DOHH2 (cell line): ENCODE measurements around the gene NRAP.

Experiments used
- CTCF ChIP-seq: fragments of 200-600 bp; sonication (generic); IDR thresholded peaks from one replicate; pipeline ENCODE4 v1.5.1; 2014; ENCODE audit warnings: antibody characterized with exemption, mild to moderate bottlenecking, low read depth, low read length; ENCODE audit not compliant: poor library complexity, severe bottlenecking
- EZH2phosphoT487 ChIP-seq: fragments of 200-600 bp; sonication (generic); IDR thresholded peaks from 2 replicates; pipeline ENCODE4 v1.6.1; 2017; ENCODE audit warnings: borderline replicate concordance, mild to moderate bottlenecking, antibody characterized with exemption, low read length, moderate library complexity, mixed read lengths

- TF ChIP-seq CTCF (no peak), EZH2phosphoT487 (no peak)
Measured at GRCh38 chr10:113712024-113712423, 48.2 kb upstream of the NRAP start.
